SU-DHL-6 (cell line): ENCODE data around the gene ACTN1.

Experiments used
- H2AFZ ChIP-seq: fragments of 200-600 bp; sonication (generic); 2 replicates; pipeline ENCODE4 v1.6.1; 2014; ENCODE audit warnings: low read depth, mild to moderate bottlenecking, moderate library complexity, mixed read lengths, antibody characterized with exemption, low read length; ENCODE audit not compliant: severe bottlenecking
- H3F3A ChIP-seq: fragments of 200-600 bp; shearing (Covaris generic); 2 replicates; pipeline ENCODE4 v1.6.0; 2016; ENCODE audit warnings: antibody characterized with exemption, mild to moderate bottlenecking; ENCODE audit not compliant: insufficient read depth
- H3K27ac ChIP-seq: fragments of 200-600 bp; sonication (generic); 2 replicates; pipeline ENCODE4 v1.5.1; 2016; ENCODE audit warnings: low read depth, mild to moderate bottlenecking, low read length, moderate library complexity, mixed read lengths
- H3K27me3 ChIP-seq: fragments of 200-600 bp; sonication (generic), shearing (Covaris generic); 2 replicates; pipeline ENCODE4 v1.6.0; 2014; ENCODE audit warnings: mild to moderate bottlenecking, low read length
- H3K36me3 ChIP-seq: fragments of 200-600 bp; sonication (generic); 2 replicates; pipeline ENCODE4 v1.6.1; 2014; ENCODE audit warnings: mild to moderate bottlenecking, low read length, mixed read lengths
- H3K4me2 ChIP-seq: fragments of 300-600, 200-600 bp; shearing (Covaris generic), sonication (generic); 2 replicates; pipeline ENCODE4 v1.6.0; 2014; ENCODE audit warnings: low read length, low read depth, mild to moderate bottlenecking; ENCODE audit not compliant: poor library complexity, severe bottlenecking
- H3K4me3 ChIP-seq: fragments of 200-600 bp; sonication (generic); 2 replicates; pipeline ENCODE4 v1.5.1; 2014; ENCODE audit warnings: antibody characterized with exemption, low read length, mild to moderate bottlenecking, mixed read lengths; ENCODE audit not compliant: insufficient read depth, poor library complexity, severe bottlenecking
- H3K79me2 ChIP-seq: fragments of 200-600 bp; sonication (generic); 2 replicates; pipeline ENCODE4 v1.6.1; 2014; ENCODE audit warnings: mild to moderate bottlenecking, low read length, moderate library complexity; ENCODE audit not compliant: insufficient read depth
- H3K9ac ChIP-seq: fragments of 200-600 bp; sonication (generic); 2 replicates; pipeline ENCODE4 v1.7.0; 2014; ENCODE audit warnings: mild to moderate bottlenecking, low read length
- H3K9me2 ChIP-seq: fragments of 200-600 bp; sonication (generic); replicated peaks from 2 replicates; pipeline ENCODE4 v1.6.1; 2014; ENCODE audit warnings: low read length; ENCODE audit not compliant: insufficient read depth
- H3K9me3 ChIP-seq: fragments of 200-600 bp; sonication (generic); 2 replicates; pipeline ENCODE4 v1.6.1; 2014; ENCODE audit warnings: low read length, mixed read lengths; ENCODE audit not compliant: insufficient read depth
- H4K20me1 ChIP-seq: fragments of 200-600 bp; sonication (generic); 2 replicates; pipeline ENCODE4 v1.6.1; 2014; ENCODE audit warnings: low read depth, mild to moderate bottlenecking, antibody characterized with exemption, low read length, moderate library complexity, mixed read lengths
- EZH2phosphoT487 ChIP-seq: fragments of 200-600 bp; sonication (generic), shearing (Covaris generic); conservative IDR thresholded peaks from 2 replicates; pipeline ENCODE4 v1.6.1; 2018; ENCODE audit warnings: mild to moderate bottlenecking, antibody characterized with exemption, low read length, moderate library complexity, mixed read lengths
- TF ChIP-seq, protein P1 (sequence below): fragments of 200-600 bp; sonication (generic); IDR thresholded peaks from one replicate; pipeline ENCODE4 v1.5.1; 2017; ENCODE audit warnings: antibody characterized with exemption, mild to moderate bottlenecking, low read length, moderate library complexity; ENCODE audit not compliant: insufficient read depth, poor library complexity, severe bottlenecking

Gene ACTN1

DNA sequence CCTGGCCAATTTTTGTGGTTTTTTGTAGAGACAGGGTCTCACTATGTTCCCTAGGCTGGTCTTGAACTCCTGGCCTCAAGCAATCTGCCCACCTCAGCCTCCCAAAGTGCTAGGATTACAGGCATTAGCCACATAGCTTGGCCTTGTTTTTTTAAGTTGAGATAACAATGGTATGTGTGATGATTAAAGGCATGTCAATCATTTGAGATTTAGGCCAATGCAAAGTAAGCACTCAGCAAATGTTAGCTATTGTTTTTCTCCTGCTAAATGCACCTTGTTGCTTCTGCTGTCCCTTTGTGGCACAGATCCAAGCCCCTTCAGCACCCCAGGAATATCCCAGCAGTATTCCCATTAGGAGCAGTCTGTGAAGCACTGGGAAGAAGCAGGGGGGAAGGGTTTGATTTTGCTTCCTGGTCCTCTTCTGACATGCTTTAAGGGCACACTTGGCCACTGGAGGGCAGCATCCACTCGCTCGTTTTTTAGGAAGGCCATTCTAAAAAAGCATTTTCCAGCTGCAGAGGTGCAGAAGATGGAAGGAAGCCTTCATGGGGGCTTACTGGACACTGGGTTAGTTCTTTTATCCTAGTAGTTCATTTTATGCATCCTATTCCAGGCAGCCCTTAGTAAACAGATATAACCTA is 116.0 kb downstream of the ACTN1 start:
- no peak overlapping the region for H2AFZ ChIP-seq
- H3K27ac ChIP-seq: no peak overlapping the region
- peaks cover 17% of the 10 kb centered on the region; the same call in 1 of the 2 replicates for H3K9me3 ChIP-seq
- H3K9me2 ChIP-seq: no peaks in the 10 kb centered on the region
- no peaks in the 10 kb centered on the region for H4K20me1 ChIP-seq
- H3K4me3 ChIP-seq: no peak overlapping the region
- no peak overlapping the region for H3K9ac ChIP-seq
- H3F3A ChIP-seq: no peaks in the 10 kb centered on the region
- no peak overlapping the region for H3K4me2 ChIP-seq
- H3K36me3 ChIP-seq: no peaks in the 10 kb centered on the region
- TF ChIP-seq, protein P1, sequence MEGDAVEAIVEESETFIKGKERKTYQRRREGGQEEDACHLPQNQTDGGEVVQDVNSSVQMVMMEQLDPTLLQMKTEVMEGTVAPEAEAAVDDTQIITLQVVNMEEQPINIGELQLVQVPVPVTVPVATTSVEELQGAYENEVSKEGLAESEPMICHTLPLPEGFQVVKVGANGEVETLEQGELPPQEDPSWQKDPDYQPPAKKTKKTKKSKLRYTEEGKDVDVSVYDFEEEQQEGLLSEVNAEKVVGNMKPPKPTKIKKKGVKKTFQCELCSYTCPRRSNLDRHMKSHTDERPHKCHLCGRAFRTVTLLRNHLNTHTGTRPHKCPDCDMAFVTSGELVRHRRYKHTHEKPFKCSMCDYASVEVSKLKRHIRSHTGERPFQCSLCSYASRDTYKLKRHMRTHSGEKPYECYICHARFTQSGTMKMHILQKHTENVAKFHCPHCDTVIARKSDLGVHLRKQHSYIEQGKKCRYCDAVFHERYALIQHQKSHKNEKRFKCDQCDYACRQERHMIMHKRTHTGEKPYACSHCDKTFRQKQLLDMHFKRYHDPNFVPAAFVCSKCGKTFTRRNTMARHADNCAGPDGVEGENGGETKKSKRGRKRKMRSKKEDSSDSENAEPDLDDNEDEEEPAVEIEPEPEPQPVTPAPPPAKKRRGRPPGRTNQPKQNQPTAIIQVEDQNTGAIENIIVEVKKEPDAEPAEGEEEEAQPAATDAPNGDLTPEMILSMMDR: peak; percentile 82
- no peak for TF ChIP-seq EZH2phosphoT487
- H3K27me3 ChIP-seq: no peaks in the 10 kb centered on the region
- no peaks in the 10 kb centered on the region for H3K79me2 ChIP-seq

DNA sequence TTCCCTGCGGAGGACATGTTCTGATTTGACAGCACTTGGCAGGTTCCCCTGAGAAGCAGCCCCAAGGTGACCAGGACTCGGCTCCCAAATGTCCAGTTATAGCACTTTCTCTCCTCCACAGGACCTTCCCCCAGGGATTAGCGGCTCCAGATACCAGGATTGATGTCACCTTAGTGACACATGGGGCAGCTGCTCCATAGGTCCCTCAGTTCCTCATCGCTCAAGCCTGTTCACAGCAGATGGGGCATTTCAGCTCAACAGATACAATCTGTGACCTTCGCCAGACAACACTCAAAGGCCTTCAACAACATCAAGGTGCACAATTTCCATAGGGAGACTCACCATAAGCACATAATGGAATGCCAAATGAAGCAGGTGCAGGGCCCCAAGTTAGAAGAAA is 118.3 kb downstream of the ACTN1 start:
- no peak overlapping the region for H3K4me3 ChIP-seq
- H3K9ac ChIP-seq: no peak overlapping the region
- no peaks in the 10 kb centered on the region for H4K20me1 ChIP-seq
- no peaks in the 10 kb centered on the region for H3K36me3 ChIP-seq
- H3K9me3 ChIP-seq: peaks cover 15% of the 10 kb centered on the region; the same call in 1 of the 2 replicates
- no peak overlapping the region for H3K4me2 ChIP-seq
- TF ChIP-seq EZH2phosphoT487: no peak
- TF ChIP-seq, protein P1: no peak
- no peak overlapping the region for H3K27ac ChIP-seq
- no peak overlapping the region for H2AFZ ChIP-seq
- H3K27me3 ChIP-seq: no peaks in the 10 kb centered on the region
- H3K79me2 ChIP-seq: no peaks in the 10 kb centered on the region
- H3F3A ChIP-seq: no peaks in the 10 kb centered on the region
- H3K9me2 ChIP-seq: no peaks in the 10 kb centered on the region

DNA sequence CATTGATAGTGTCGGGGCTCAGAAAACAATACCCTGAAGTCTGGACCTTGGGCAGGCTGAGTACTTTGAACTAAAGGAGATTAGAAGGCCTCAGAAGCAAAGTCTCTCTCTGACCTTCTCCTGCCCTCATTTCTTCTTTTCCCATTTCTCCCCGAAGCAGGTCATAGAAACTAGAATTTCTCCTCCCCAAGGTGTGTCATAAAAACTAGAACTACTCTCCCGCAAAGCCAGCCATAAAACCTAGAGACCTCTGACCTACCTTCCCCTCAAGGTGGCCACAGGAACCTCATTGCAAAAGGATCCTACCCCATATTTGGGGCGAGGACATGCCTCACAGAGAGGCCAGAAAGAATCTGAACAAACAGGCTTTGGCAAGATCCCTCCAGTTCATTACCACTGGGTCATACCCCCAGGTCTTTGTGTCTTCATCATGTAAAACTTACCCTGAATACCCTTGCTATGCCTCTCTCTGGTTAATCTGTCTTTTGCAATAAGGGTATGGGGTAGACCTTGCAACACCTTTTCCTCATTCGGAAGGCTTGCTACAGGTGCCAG is 121.5 kb downstream of the ACTN1 start:
- Histone ChIP-seq H2AFZ (no peak overlapping the region), H3K9me3 (no peaks in the 10 kb centered on the region)

More for the DNA sequence above, 121.5 kb downstream of the ACTN1 start:
- H3K79me2 ChIP-seq: no peaks in the 10 kb centered on the region
- no peak overlapping the region for H3K27ac ChIP-seq
- H3K27me3 ChIP-seq: no peaks in the 10 kb centered on the region
- no peaks in the 10 kb centered on the region for H3F3A ChIP-seq
- no peaks in the 10 kb centered on the region for H4K20me1 ChIP-seq
- no peak overlapping the region for H3K9ac ChIP-seq
- H3K4me2 ChIP-seq: no peak overlapping the region
- H3K36me3 ChIP-seq: no peaks in the 10 kb centered on the region
- no peak overlapping the region for H3K4me3 ChIP-seq
- H3K9me2 ChIP-seq: no peaks in the 10 kb centered on the region
- TF ChIP-seq, protein P1: no peak
- TF ChIP-seq EZH2phosphoT487: no peak
